H1 (cell line): ENCODE data around the gene ACYP2. TPM values are rescaled to one million over a fixed set of nuclear protein-coding genes. Genes with fewer than 3 reads are reported as not detected.

ENCODE experiments used
- CTCF ChIA-PET: fragments of 300-600 bp; sonication (Branson Sonifier 250); formaldehyde crosslinking; loops from one replicate; lab custom pipeline; 2021; ENCODE audit not compliant: partially characterized antibody; lab: Charles Lee
- POLR2A ChIA-PET: fragments of 300-600 bp; sonication (Branson Sonifier 250); formaldehyde crosslinking; loops from one replicate; lab custom pipeline; 2021; ENCODE audit warnings: inconsistent platforms; ENCODE audit not compliant: partially characterized antibody; lab: Charles Lee
- DNase-seq, 2 experiments: peaks; one replicate each; pipeline versions ENCODE4 v3.0.0 to v3.0.0-alpha.2; 2010 to 2022; ENCODE audit warnings: low spot score in 2 of 2, low read depth in 1 of 2, mixed read lengths in 1 of 2
- FAIRE-seq: peaks from 2 replicates; lab custom pipeline; 2011; peaks lifted over from hg19 to GRCh38; lab: Jason Lieb, UNC
- H2AFZ ChIP-seq: 2 replicates; pipeline ENCODE4 v1.8.1; 2012; ENCODE audit warnings: low read length, inconsistent platforms
- H2AK5ac ChIP-seq: 2 replicates; pipeline ENCODE4 v1.6.1; 2013; ENCODE audit warnings: low read depth, low read length
- H2BK120ac ChIP-seq: replicated peaks from 2 replicates; pipeline ENCODE3; 2013; ENCODE audit warnings: low read depth, low read length, inconsistent platforms
- H2BK12ac ChIP-seq: 2 replicates; pipeline ENCODE4 v1.6.1; 2013; ENCODE audit warnings: low read depth, low read length
- H2BK15ac ChIP-seq: 2 replicates; pipeline ENCODE4 v1.6.1; 2013; ENCODE audit warnings: low read length
- H2BK20ac ChIP-seq: 2 replicates; pipeline ENCODE4 v1.6.1; 2013; ENCODE audit warnings: low read length
- H2BK5ac ChIP-seq: 2 replicates; pipeline ENCODE4 v1.6.1; 2013; ENCODE audit warnings: low read depth, low read length
- H3K14ac ChIP-seq: 2 replicates; pipeline ENCODE4 v1.6.1; 2013; ENCODE audit warnings: inconsistent platforms; ENCODE audit not compliant: insufficient read length
- H3K18ac ChIP-seq: 2 replicates; pipeline ENCODE4 v1.6.1; 2013; ENCODE audit warnings: low read length; ENCODE audit errors: extremely low read depth
- H3K23ac ChIP-seq: 2 replicates; pipeline ENCODE4 v1.6.1; 2013; ENCODE audit warnings: inconsistent platforms; ENCODE audit not compliant: insufficient read length
- H3K23me2 ChIP-seq: 2 replicates; pipeline ENCODE4 v1.6.1; 2013; ENCODE audit warnings: low read depth, low read length
- H3K27ac ChIP-seq: 2 replicates; pipeline ENCODE4 v1.6.1; 2011; ENCODE audit warnings: low read depth, low read length, inconsistent platforms
- H3K27me3 ChIP-seq, 4 experiments: replicated peaks in 1 of 4; 1 replicate in 1 of 4; 2 replicates in 3 of 4; pipeline versions ENCODE4 v1.6.1 to v1.8.1; 2011 to 2013; ENCODE audit warnings: low read length in 3 of 4, mild to moderate bottlenecking in 3 of 4, inconsistent platforms in 2 of 4, mixed read lengths in 2 of 4, moderate library complexity in 1 of 4; ENCODE audit not compliant: control insufficient read depth in 3 of 4, insufficient read depth in 3 of 4; ENCODE audit errors: extremely low read depth in 1 of 4
- H3K36me3 ChIP-seq, 4 experiments: 2 replicates each; pipeline versions ENCODE4 v1.6.1 to v1.8.1; 2011 to 2013; ENCODE audit warnings: mild to moderate bottlenecking in 4 of 4, low read length in 3 of 4, moderate library complexity in 2 of 4, control low read depth in 1 of 4, inconsistent platforms in 1 of 4; ENCODE audit not compliant: insufficient read depth in 4 of 4, control insufficient read depth in 2 of 4
- H3K4ac ChIP-seq: replicated peaks from 2 replicates; pipeline ENCODE3; 2013; ENCODE audit warnings: low read length, low read depth, mixed read lengths, inconsistent platforms; ENCODE audit not compliant: insufficient read length
- H3K4me1 ChIP-seq, 4 experiments: replicated peaks in 1 of 4; 1 replicate in 1 of 4; 2 replicates in 3 of 4; pipeline versions ENCODE4 v1.6.1 to v1.8.1; 2011 to 2013; ENCODE audit warnings: low read length in 3 of 4, inconsistent platforms in 2 of 4, mixed read lengths in 1 of 4; ENCODE audit not compliant: insufficient read depth in 4 of 4, control insufficient read depth in 3 of 4
- H3K4me2 ChIP-seq, 2 experiments: 2 replicates each; pipeline versions ENCODE4 v1.6.1 to v1.8.1; 2011 to 2013; ENCODE audit warnings: low read depth in 2 of 2, low read length in 2 of 2, control low read depth in 1 of 2, inconsistent platforms in 1 of 2, mild to moderate bottlenecking in 1 of 2; ENCODE audit not compliant: insufficient read depth in 1 of 2
- H3K4me3 ChIP-seq, 4 experiments: fragments of 200-600, 300-600 bp in 1 of 4; sonication (generic), shearing (Covaris generic), sonication (Bioruptor Twin) in 1 of 4; 2 replicates each; pipeline versions ENCODE4 v1.5.1 to v1.8.1; 2011 to 2016; ENCODE audit warnings: low read length in 4 of 4, low read depth in 3 of 4, control low read depth in 2 of 4, inconsistent platforms in 2 of 4, mild to moderate bottlenecking in 2 of 4, mixed read lengths in 1 of 4, moderate library complexity in 1 of 4; ENCODE audit not compliant: insufficient read depth in 2 of 4; ENCODE audit errors: extremely low read depth in 1 of 4
- H3K56ac ChIP-seq: replicated peaks from 2 replicates; pipeline ENCODE3; 2013; ENCODE audit warnings: low read depth, mild to moderate bottlenecking, mixed read lengths, low read length, inconsistent platforms; ENCODE audit not compliant: insufficient read length
- H3K79me1 ChIP-seq: 2 replicates; pipeline ENCODE4 v1.6.1; 2013; ENCODE audit warnings: low read depth, low read length, control low read depth
- H3K79me2 ChIP-seq, 2 experiments: 2 replicates each; pipeline versions ENCODE4 v1.6.1 to v1.8.1; 2012 to 2013; ENCODE audit warnings: low read length in 2 of 2, mild to moderate bottlenecking in 2 of 2, inconsistent platforms in 1 of 2; ENCODE audit not compliant: insufficient read depth in 2 of 2, control insufficient read depth in 1 of 2
- H3K9ac ChIP-seq, 4 experiments: replicated peaks in 1 of 4; 1 replicate in 1 of 4; 2 replicates in 3 of 4; pipeline versions ENCODE4 v1.6.1 to v1.8.1; 2011 to 2013; ENCODE audit warnings: low read depth in 3 of 4, low read length in 3 of 4, control low read depth in 2 of 4, mild to moderate bottlenecking in 2 of 4, moderate library complexity in 2 of 4, inconsistent platforms in 1 of 4; ENCODE audit errors: extremely low read depth in 1 of 4
- H3K9me3 ChIP-seq, 2 experiments: 2 replicates each; pipeline versions ENCODE4 v1.6.1 to v1.8.1; 2012 to 2013; ENCODE audit warnings: mild to moderate bottlenecking in 2 of 2, moderate library complexity in 2 of 2, control low read depth in 1 of 2, inconsistent platforms in 1 of 2, low read depth in 1 of 2, low read length in 1 of 2, mixed read lengths in 1 of 2; ENCODE audit not compliant: insufficient read depth in 2 of 2
- H4K20me1 ChIP-seq, 2 experiments: replicated peaks in 1 of 2; 2 replicates each; pipeline versions ENCODE3 to v1.8.1; 2011 to 2013; ENCODE audit warnings: inconsistent platforms in 2 of 2, low read length in 2 of 2, mild to moderate bottlenecking in 1 of 2; ENCODE audit not compliant: insufficient read depth in 2 of 2, control insufficient read depth in 1 of 2
- H4K5ac ChIP-seq: 2 replicates; pipeline ENCODE4 v1.6.1; 2013; ENCODE audit warnings: low read length, low read depth, mixed read lengths, inconsistent platforms; ENCODE audit not compliant: insufficient read length
- H4K8ac ChIP-seq: 2 replicates; pipeline ENCODE4 v1.8.0; 2013; ENCODE audit warnings: mild to moderate bottlenecking, moderate library complexity, low read length, inconsistent platforms; ENCODE audit not compliant: insufficient read depth; ENCODE audit errors: extremely low read depth
- H4K91ac ChIP-seq: replicated peaks from 2 replicates; pipeline ENCODE3; 2013; ENCODE audit warnings: low read length, mixed read lengths, inconsistent platforms; ENCODE audit not compliant: insufficient read length
- KDM1A ChIP-seq: fragments of 200-600, 300-600 bp; sonication (generic); IDR thresholded peaks from 2 replicates; pipeline ENCODE4 v1.7.1; 2016; ENCODE audit warnings: mild to moderate bottlenecking, low read length, borderline replicate concordance
- RNF2 ChIP-seq: fragments of 200-900, 300-1000 bp; sonication (generic); IDR thresholded peaks from 2 replicates; pipeline ENCODE4 v1.7.1; 2016; ENCODE audit warnings: borderline replicate concordance, low read depth, mild to moderate bottlenecking, antibody characterized with exemption, low read length; ENCODE audit not compliant: poor library complexity, severe bottlenecking; ENCODE audit errors: missing control alignments
- WGBS, 2 experiments: shearing (Covaris generic) in 1 of 2; methylation state at CpG; one replicate each; pipeline versions ENCODE4 v1.1.6 to v1.1.7; 2013 to 2015; ENCODE audit warnings: low lambda C conversion rate in 2 of 2, mixed read lengths in 2 of 2, inconsistent platforms in 1 of 2, low coverage in 1 of 2, missing lambda C conversion rate in 1 of 2; ENCODE audit not compliant: insufficient replicate concordance in 2 of 2, insufficient coverage in 1 of 2, insufficient read length in 1 of 2; ENCODE audit errors: extremely low coverage in 1 of 2, missing lambda C conversion rate in 1 of 2; 5-methylcytosine and 5-hydroxymethylcytosine counted together
- polyA plus RNA-seq, 7 experiments: library from polyadenylated mRNA; depleted of rRNA in 3 of 7; stranded (reverse) in 5 of 7; unstranded in 2 of 7; fragments of >200 nt in 5 of 7; fragments of 200-250 nt in 2 of 7; gene quantifications; 1 replicate in 5 of 7; 2 replicates in 1 of 7; 4 replicates in 1 of 7; pipeline versions ENCODE4 v1.2.1 to v1.2.3, GENCODE V29; 2011 to 2013; ENCODE audit warnings: missing spikeins in 2 of 7, mixed read lengths in 2 of 7
- total RNA-seq: library from RNA; stranded (reverse); fragmentation: NEBNext Ultra II Directional; extraction: Animal tissue kit (Norgen Biotek cat#: 25700); gene quantifications from 2 replicates; pipeline ENCODE4 v1.2.1, GENCODE V29; 2021

Gene ACYP2
- total and polyA plus RNA-seq, 2 of the 8 experiments (the other 6 are each of a cell fraction or from before 2014, with no cell fraction given): 3.4 to 4.4 TPM

GRCh38 chr2:54191361-54192135, 76.1 kb downstream of the ACYP2 start:
- Histone ChIP-seq H4K91ac (no peak overlapping the region), H3K36me3 (no peaks in the 10 kb centered on the region), H2AK5ac (no peak overlapping the region), H2AFZ (no peak overlapping the region), H3K27me3 (no peaks in the 10 kb centered on the region), H2BK120ac (no peak overlapping the region), H3K27ac (no peak overlapping the region), H3K56ac (no peak overlapping the region), H3K4me2 (no peak overlapping the region), H3K18ac (no peak overlapping the region), H3K23me2 (no peaks in the 10 kb centered on the region), H4K20me1 (no peaks in the 10 kb centered on the region), H2BK20ac (no peak overlapping the region), H4K5ac (no peak overlapping the region), H3K14ac (no peak overlapping the region), H3K23ac (no peak overlapping the region), H2BK15ac (no peak overlapping the region), H2BK12ac (no peak overlapping the region), H3K4ac (no peak overlapping the region), H3K4me3 (no peak overlapping the region), H3K4me1 (no peaks in the 10 kb centered on the region), H3K79me2 (no peaks in the 10 kb centered on the region), H4K8ac (no peak overlapping the region), H3K9ac (no peak overlapping the region), H2BK5ac (no peak overlapping the region), H3K9me3 (no peaks in the 10 kb centered on the region), H3K79me1 (no peaks in the 10 kb centered on the region)
- POLR2A ChIA-PET: no interaction called here
- DNase-seq (no peak), FAIRE-seq (no peak)
- no peak for TF ChIP-seq RNF2
- TF ChIP-seq KDM1A: 0 out of 2 replicates have a peak, but pooled peaks have one; percentile 24
- 91% methylated on average over 2 of the region's 2 CpGs; no CpG with 5 or more reads in 1 of the 2 experiments for WGBS, 2 experiments
- CTCF ChIA-PET: interaction anchor here (0.9 to 1.1 kb wide), 2 partner anchors 320 to 408 kb away, joined by 3 to 4 read pairs; no protein-coding TSS in a partner anchor
